ENCODE data around the gene PUDP.
"Not testable (repeated sequence)": the region's sequence is repeated elsewhere in the genome, so short reads cannot be mapped to it uniquely, and the experiment has no call there.

The PUDP gene
- total RNA-seq, result 5.2 to 7.7 reads per million in 2 donors

DNA sequence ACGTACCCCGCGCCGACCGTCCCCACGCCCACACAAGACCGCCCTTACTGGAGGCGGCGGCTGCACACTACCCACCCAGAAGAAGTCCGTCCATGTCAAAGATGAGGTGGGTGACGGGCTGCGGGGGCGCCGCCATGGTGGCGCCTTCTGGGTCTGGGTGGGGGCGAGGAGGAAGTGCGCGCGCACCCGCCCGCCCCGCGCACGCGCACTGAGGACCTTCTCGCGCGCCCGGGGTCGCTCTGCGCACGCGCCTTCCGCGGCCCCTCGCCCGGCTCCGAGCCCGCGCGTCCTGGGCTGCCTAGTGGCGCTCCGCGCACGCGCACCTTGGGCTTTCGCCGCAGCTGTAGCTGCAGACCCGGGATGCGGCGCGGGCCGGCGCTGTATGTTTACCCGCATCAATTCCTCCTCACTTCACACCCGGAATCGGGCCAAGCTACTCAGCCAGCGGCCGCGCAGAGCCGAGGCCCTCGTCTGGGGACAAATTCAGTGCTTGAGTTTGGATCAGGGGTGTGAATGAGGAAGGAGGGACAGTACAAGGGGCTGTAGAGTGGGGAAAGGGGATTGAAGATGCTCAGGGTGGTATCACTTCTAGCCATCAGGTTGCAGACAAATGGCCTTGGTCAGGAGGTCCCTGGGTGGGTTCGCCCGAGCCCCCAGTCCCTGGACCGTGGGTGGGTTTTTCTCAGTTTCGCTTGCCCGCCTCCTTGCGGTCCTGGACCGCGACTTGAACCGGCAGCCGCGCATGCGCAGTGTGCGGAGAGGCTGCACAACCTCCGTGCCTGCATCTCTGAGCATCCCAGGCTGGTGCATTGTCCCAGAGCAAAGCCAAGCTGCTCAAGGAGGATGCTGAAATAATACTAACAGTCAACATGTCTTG is at the start of gene PUDP:
Gene PUDP, minus strand, starts transcription at position 176 of the 877 bp plus-strand sequence. Its CDS starts 40 bp downstream, at position 136.
- DNase-seq, result peak; percentile 91

DNA sequence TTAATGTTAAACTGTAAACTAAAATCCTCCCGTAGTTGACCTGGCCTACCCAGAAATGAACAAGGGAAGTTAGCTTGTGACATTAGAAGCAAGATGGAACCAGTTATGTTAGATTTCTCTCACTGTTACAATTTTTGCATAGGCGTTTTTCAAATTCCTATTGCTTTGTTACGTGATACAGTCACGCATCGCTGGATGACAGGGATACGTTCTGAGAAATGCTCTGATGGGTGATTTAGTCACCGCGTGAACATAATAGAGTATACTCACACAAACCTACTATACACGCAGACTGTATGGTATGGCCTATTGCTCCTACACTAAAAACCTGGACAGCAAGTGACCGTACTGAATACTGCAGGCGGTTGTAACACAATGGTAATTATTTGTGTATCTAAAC is 46.7 kb upstream of the PUDP start:
- no peak for DNase-seq

DNA sequence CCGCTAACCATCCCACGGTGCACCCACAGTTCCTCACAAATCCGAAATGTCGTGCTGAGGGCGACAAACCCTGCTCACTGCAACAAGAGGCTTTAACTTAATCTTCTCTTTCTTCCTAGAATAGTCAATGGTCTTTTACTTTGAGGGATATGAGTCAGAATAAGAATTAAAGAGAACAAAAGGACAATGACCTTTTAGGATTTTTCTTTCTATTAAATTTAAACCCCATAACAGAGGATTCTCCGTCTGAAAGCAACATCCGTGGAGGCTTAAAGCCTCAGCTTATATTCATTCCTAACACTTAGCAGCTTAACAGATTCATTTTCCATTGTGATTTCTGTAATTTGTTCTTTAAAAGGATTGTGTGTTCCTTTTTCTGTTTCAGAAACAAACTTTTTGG is 44.9 kb upstream of the PUDP start:
- DNase-seq, result no peak

DNA sequence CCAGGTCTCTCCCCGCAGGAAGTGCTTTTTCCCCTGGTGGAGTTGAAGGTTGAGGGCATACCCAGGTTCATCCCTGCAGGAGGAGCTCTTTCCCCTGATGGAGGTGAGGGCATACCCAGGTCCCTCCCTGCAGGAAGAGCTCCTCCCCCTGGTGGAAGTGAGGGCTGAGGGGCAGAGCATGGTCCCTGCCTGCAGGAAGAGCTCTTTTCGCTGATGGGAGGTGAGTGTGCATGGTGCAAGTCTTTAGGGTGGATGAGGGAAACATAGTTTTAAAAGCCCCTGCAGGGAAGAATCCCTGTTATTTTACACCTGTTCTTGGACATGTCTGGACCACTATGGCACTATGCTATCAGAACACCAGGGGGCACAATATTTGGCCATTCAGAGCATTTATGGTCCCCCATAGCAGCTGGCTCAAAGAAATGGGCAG is 43.7 kb upstream of the PUDP start:
- DNase-seq, result no peak

DNA sequence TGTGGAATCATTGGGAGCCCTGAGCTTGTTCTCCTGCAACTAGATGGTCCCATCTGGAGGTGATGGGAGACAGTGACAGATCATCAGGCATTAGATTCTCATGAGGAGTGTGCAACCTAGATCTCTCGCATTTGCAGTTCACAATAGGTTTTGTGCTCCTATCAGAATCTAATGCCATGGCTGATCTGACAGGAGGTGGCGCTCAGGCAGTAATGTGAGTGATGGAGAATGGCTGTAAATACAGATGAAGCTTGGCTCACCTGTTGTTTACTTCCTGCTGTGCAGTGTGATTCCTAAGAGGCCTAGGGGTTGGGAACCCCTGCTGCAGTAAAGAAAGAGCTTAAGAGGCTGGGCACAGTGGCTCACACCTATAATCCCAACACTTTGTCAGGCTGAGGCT is 42.2 kb upstream of the PUDP start:
- DNase-seq, result no peak

DNA sequence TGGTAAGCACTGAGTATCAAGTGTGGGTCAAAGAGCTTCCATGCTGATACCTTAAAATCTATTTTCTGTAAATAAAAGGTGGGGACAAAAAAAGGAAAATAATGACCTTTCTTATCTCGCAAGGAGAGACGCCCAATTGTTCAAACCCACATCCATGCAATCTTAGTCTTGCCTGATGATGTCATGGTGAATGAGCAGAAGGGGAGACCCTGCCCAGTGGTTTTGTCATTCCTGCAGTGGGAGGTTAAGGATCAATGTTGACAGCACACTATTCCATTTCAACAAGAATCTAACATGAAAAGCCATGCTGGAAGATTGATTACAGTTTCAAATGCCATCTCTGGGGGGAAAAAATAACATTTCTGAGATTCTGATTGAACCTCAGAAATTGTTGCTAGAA is 40.7 kb upstream of the PUDP start:
- DNase-seq, result no peak

DNA sequence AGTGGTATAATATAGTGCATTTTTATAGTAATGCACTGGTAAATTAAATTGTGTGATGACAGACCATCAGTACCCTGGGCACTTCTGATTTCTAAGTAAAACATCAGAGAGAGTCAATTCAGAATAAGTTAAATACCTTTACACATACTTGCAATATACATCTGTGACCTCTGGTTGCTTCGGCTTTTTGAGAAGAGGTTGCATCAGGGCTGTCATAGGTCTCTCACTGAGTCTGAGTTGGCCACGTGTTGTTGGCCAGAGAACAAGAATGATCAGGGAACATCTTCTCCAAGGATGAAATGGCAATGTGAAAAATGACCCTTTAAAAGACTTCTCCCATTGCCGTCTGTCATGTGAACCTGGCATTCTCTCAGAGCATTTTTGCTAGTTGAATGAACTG is 36.9 kb upstream of the PUDP start:
- DNase-seq, result no peak

DNA sequence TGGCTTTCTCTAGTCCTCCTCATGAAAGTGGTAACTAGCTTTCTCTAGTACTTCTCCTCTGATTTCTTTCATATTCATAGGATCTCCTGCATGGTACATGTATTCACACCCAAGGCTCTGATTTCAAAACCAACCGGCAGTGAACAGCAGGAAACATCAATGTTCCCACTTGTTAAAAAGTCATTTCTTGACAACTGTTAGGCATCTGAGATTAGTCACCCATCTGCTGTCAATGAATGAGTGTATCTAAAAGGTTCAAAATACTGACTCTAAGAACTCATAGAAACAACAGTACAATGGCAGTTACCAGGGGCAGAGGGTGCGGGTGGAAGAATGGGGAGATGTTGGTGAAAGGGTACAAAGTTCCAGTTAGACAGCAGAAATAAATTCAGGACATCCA is 31.5 kb upstream of the PUDP start:
- DNase-seq, result no peak

DNA sequence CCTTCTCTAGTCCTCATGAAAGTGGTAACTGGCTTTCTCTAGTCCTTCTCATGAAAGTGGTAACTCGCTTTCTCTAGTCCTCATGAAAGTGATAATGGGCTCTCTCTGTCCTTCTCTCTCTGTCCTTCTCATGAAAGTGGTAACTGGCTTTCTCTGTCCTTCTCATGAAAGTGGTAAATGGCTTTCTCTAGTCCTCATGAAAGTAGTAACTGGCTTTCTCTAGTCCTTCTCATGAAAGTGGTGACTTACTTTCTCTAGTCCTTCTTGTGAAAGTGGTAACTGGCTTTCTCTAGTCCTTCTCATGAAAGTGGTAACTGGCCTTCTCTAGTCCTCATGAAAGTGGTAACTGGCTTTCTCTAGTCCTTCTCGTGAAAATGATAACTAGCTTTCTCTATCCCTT is 30.9 kb upstream of the PUDP start:
- DNase-seq, result not testable (repeated sequence)

DNA sequence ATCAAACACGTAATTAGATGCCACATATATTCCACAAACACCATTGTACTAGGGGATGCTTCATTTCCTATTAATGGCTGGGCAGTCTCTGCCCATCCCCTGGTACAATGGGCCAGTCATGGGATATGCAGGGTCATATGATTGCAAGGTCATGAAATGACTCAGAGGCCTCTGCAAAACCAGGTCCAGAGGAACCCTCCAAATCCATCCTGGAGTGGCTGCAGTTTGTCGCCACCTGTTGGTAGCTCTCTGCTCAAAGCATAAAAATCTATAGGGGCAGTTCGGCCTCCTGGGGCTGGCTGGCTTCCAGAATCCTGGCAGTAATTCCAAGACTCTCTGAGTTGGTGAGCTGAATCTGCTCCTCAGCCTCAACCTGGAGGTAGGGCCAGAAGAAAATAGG is 22.9 kb upstream of the PUDP start:
- DNase-seq, result no peak

DNA sequence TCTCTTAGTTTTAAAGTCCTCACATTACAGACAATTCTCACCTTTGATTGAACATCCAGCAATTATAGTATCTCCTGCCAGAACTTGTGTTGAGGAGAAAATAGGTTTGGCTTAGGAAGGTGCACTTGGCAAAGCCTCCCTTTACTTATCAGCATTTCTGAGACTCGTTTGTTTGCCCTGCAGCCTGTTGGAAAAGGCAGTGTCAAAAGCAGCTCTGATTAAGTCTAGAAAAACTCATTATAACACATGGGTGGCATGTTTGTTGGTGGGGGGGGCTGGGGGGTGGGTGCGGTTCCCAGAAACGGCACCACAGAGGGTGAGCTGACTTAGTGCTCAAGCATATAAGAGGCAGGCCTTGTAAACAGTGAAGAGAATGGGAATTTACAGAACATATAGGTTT is 21.7 kb upstream of the PUDP start:
- DNase-seq, result no peak

DNA sequence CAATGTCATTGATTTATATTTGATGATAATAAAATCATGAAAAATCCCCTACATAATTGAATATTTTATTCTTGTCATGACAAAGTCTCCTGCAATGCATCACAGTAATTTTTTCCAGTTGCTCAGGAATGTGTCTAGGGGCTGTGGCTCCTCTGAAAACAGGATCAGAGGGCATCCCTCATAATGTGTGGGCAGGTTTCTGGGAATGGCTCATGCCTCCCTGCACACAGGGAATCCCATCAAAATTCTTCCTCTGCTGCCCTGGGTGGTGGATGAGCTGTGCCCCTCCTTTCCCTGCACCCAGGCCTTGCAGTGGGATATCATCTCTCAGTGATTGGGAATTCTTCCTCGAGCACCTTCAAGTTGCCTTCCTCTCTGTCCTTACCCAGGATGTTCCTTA is 20.4 kb upstream of the PUDP start:
- DNase-seq, result no peak

DNA sequence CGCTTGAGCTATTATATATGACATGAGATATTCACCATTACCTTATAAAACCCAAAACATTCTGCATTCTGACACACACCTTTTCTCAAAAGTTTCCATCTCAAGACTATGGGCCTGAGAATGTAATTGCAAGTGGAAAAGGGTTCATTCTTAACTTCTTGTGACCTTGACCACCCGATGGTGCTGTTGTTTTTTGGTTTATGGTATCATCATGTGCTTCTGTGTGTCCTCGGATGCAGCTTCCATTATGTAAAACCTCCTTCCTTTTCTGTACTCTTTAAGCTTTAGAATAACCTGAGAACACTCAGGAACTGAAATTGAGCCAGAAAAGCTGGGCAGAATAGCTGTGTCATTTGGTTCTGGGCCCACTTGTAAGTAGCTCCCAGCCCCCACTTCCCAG is 16.2 kb upstream of the PUDP start:
- no peak for DNase-seq

DNA sequence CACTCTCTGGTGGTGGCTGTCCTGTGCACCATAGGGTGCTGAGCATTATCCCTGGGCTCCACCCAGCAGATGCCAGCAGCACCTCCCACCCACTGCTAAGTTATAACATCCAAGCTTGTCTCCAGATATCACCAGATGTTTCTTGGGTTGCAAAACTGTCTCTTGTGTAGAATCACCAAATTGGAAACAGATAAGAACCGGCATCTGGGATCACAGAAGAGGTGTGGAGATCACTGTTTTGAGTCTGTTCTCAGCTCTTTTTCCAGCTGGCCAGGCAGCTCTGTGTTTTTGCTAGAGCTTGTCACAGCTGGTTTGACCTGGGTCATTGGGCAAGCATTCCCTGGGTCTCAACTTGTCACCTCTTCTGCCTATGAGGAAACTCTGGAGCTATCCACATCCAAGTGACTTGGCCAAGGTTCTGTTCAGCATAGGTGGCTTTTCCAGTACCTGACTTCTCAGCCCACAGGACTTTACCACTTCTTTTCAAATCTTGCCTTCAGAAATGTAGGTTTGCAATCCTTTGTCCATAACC is 15.3 kb upstream of the PUDP start:
- DNase-seq, result no peak

DNA sequence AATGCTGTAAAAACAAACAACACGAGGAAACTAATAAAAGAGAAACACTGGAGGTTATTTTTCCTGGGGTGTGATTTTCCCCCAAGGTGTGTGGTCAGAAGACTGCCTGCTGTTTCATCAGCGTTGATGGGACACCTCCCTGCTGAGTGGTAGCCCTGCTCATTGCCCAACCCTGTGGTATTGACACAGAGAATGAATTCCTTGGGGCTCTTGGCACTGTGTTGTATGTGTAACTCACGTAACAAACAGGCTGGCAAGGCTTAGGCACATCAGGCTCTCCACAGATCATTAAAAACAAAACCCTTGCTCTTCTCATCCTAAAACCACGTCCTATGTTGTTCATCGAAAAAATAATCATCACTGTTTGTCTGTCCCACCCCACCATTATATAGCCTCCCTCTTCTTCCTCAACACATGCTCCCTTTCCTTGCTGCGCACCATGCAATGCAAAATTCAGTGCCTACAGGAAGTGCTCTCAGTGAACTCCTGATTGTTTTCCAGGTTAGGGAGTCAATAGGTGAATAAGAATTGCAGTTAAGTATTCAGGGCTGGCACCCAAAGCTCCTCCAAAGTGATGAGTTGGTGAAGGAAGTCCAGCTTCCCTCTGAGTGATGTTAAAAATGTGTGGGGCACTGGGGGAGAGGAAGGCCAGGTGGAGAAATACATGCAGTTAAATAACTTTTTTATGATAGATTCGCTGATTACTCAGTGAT is 11.4 kb upstream of the PUDP start:
- DNase-seq, result no peak

DNA sequence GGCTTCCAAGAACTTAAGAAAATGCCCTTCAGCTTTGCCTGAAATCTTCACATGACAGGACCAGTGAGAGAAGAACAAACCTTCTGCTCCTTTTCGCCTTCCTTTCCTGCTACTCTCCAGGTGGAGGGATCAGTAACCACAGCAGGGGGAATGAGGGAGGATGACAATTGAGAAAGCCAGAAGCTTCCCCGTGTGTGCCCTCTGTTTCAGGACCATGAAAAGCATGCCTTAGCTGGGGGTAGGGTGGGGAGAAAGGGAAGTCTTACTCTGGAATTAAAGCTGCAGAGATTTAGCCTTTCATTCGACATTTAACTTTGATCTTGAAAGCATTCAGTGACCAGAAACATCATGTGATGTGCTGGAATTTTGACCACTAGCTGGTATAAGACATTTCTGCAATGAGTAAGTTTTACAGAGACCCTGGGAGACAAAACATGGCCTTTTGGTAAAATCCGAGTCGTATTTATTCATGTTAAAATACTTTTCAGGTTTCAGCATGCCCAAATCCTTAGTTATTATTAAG is 10.6 kb upstream of the PUDP start:
- no peak for DNase-seq

DNA sequence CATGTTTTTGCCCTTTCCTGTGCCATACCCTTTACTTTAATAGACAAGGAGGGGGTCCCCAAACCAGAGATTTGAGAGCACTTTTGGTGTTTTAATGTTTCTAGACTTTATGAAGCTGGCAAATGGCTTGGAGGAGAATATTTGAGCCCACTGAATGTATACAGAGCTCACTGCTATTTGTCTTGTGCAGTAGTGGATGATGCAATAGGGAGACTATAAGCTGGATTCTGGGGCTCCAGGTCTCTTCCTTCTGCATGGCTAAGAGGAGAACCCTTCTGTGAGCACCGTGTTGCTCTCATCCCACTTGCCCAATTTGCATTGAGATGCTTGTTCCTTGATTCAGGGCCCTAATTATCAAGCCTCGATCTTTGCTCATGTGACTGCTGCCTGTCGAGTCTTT is 8.9 kb upstream of the PUDP start:
- no peak for DNase-seq

DNA sequence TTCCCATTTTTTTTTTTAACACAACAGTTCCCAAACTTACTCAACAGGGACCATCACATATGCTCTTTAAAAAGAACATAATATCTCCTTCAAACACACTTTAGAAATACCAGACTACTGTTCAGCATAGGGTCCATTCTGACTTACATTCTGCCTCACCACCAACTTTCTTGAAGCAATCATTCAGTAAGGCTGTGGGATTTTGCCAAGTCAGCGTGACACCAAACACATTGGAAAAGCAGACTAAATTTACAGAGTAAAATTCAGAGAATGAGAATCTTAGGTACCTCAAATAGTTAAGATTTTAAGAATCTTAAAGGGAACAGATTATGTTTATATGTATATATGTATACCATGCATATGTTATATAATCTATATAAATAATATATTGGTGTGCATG is 7.2 kb upstream of the PUDP start:
- DNase-seq, result no peak

DNA sequence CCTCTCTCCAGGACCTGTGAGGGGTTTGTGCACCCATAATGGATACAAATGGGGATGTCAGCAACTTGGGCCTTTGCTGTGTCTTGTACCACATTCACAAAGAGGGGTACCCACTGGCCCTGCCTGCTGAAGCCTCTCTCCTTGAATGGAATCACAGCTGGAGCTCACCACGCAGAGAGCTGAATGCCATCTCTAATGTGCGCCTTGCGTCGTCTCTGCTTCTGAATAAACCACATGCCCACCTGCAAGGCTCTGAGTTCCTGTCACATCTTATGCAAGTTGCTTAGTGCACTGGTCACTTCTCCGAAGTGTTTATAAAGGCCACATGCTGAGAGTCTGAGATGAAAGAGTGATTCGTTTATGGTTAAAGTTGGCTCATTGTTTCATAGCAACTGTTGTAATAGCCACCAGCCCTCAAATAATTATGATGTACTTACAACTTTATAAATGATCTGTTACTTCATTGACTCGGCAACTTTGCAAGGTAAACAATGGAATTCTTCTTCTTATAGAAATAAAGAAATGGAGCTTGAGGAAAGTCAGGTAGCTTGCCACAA is 6.2 kb upstream of the PUDP start:
- DNase-seq, result no peak

DNA sequence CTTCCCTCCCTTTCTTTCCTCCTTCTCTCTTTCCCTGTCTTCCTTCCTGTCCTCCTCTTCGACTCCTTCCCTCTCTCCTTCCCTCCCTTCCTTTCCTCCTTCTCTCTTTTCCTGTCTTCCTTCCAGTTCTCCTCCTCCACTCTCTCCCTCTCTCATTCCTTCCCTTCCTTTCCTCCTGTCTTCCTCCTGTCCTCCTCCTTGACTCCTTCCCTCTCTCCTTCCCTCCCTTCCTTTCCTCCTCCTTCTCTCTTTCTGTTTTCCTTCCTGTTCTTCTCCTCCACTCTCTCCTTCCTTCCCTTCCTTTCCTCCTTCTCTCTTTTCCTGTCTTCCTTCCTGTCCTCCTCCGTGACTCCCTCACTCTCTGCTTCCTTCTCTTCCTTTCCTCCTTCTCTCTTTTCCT is 5.3 kb upstream of the PUDP start:
- no peak for DNase-seq

DNA sequence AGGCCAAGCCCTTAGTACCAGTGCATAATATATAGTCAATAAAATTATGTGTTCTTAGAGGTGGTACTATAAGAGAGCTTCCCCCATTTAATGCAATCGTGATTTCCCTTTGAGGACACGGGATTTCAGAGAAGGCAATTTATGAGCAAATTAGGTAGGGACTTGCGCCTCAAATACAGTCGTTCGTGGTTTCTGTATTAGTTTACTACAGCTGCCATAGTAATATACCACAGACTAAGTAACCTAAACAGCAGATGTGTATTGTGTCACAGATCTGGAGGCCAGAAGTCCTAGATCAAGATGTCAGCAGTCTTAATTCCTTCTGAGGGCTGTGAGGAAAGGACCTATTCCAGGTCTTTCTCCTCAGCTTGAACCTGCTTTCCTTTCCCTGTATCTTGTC is 1.5 kb upstream of the PUDP start:
- no peak for DNase-seq

DNA sequence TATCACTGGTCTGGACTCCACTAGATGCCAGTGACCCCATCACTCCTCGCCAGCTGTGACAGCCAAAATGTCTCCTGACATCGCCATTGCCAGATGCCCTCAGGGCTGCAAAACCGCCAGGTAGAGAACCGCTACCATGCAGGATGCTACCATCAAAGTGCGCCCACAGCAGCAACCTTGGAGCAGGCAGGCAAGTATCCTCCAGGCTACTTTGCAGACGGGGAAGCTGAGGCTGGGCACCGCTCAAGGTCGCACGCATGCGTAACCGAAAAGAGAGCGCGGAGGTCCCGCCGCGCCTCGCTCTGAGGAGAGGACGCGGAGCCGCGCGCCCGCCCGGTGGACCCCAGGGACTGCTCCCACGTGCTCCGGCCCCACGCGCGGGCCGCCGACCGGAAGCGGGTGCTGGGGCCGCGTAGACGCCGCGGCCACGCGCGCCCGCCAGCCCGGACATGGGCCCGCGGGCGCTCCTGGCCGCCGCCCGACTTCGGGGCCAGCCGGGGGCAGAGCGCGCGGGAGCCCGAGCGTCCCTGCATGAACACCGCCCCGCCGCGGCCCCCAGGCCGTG is 458 bp downstream of the PUDP start, which contains the start of gene STS:
Gene STS, plus strand, starts transcription at position 300 of the 565 bp plus-strand sequence. CDS start 105,488 bp downstream, outside the sequence.
- no peak for DNase-seq

Measured in activated gamma-delta T cell (primary cell).